Muscle layer of duodenum (tissue), 2 donors: ENCODE results near the gene GDI1.

ENCODE experiments used
- H3K27ac ChIP-seq: one replicate; pipeline ENCODE4 v1.7.0; 2013; ENCODE audit warnings: mild to moderate bottlenecking, low read length
- H3K27me3 ChIP-seq: one replicate; pipeline ENCODE4 v1.7.0; 2013; ENCODE audit warnings: low read depth, mild to moderate bottlenecking, control low read depth, low read length
- H3K36me3 ChIP-seq, 2 donors: one replicate each; pipeline ENCODE4 v1.7.0; 2013; ENCODE audit warnings: low read length in 2 of 2, control low read depth in 1 of 2, mild to moderate bottlenecking in 1 of 2; ENCODE audit not compliant: insufficient read depth in 2 of 2, control insufficient read depth in 1 of 2
- H3K4me1 ChIP-seq, 2 donors: one replicate each; pipeline ENCODE4 v1.7.0; 2013; ENCODE audit warnings: low read length in 2 of 2, mild to moderate bottlenecking in 2 of 2, control low read depth in 1 of 2, moderate library complexity in 1 of 2; ENCODE audit not compliant: insufficient read depth in 2 of 2, control insufficient read depth in 1 of 2
- H3K4me3 ChIP-seq, 2 donors: one replicate each; pipeline ENCODE4 v1.7.0; 2013; ENCODE audit warnings: low read length in 2 of 2, low read depth in 1 of 2, mild to moderate bottlenecking in 1 of 2
- H3K9me3 ChIP-seq, 2 donors: one replicate each; pipeline ENCODE4 v1.7.0; 2013; ENCODE audit warnings: low read length in 2 of 2, control low read depth in 1 of 2, mild to moderate bottlenecking in 1 of 2; ENCODE audit not compliant: control insufficient read depth in 1 of 2
- donor health status: healthy.

The GDI1 gene

GRCh38 chrX:154486396-154487207 is 49.6 kb downstream of the GDI1 start, which contains the start of gene UBL4A:
UBL4A (minus strand) TSS chrX:154486615; CDS start chrX:154486584, 31 bp downstream.
- H3K27ac ChIP-seq: no peak within 1 kb of the TSS
- H3K36me3 ChIP-seq: peaks cover 0 to 8% of the 10 kb centered on the region in 2 donors
- peaks cover 5 to 35% of the 10 kb centered on the region in 2 donors for H3K4me1 ChIP-seq
- H3K4me3 ChIP-seq: peak within 1 kb of the TSS; percentile 21 to 64
- H3K9me3 ChIP-seq: no peaks in the 10 kb centered on the region
- H3K27me3 ChIP-seq: no peaks in the 10 kb centered on the region

- Histone ChIP-seq H3K4me3 (no peak overlapping the region), H3K36me3 (peaks cover 0 to 8% of the 10 kb centered on the region in 2 donors), H3K4me1 (peaks cover 5 to 35% of the 10 kb centered on the region in 2 donors), H3K9me3 (no peaks in the 10 kb centered on the region), H3K27ac (no peak overlapping the region), H3K27me3 (no peaks in the 10 kb centered on the region)
Observed at GRCh38 chrX:154487518-154488290, 50.8 kb downstream of the GDI1 start.

GRCh38 chrX:154488336-154489075 is 51.6 kb downstream of the GDI1 start:
- peaks cover 0 to 8% of the 10 kb centered on the region in 2 donors for H3K36me3 ChIP-seq
- peaks cover 5 to 35% of the 10 kb centered on the region in 2 donors for H3K4me1 ChIP-seq
- H3K27me3 ChIP-seq: no peaks in the 10 kb centered on the region
- no peaks in the 10 kb centered on the region for H3K9me3 ChIP-seq
- H3K4me3 ChIP-seq: no peak overlapping the region
- no peak overlapping the region for H3K27ac ChIP-seq

GRCh38 chrX:154489182-154489581 is 52.2 kb downstream of the GDI1 start:
- no peak overlapping the region for H3K27ac ChIP-seq
- H3K27me3 ChIP-seq: no peaks in the 10 kb centered on the region
- H3K9me3 ChIP-seq: no peaks in the 10 kb centered on the region
- H3K4me1 ChIP-seq: peaks cover 5 to 35% of the 10 kb centered on the region in 2 donors
- peaks cover 0 to 8% of the 10 kb centered on the region in 2 donors for H3K36me3 ChIP-seq
- H3K4me3 ChIP-seq: peak overlapping the region in 1 of 2 donors; percentile 52

GRCh38 chrX:154490021-154490413 is 53.1 kb downstream of the GDI1 start:
- H3K27ac ChIP-seq: peak overlapping the region; percentile 67
- H3K4me1 ChIP-seq: peaks cover 5 to 32% of the 10 kb centered on the region in 2 donors
- H3K36me3 ChIP-seq: peaks cover 0 to 8% of the 10 kb centered on the region in 2 donors
- no peaks in the 10 kb centered on the region for H3K9me3 ChIP-seq
- no peaks in the 10 kb centered on the region for H3K27me3 ChIP-seq
- H3K4me3 ChIP-seq: peak overlapping the region; percentile 52 to 53

GRCh38 chrX:154490414-154491083 is 53.6 kb downstream of the GDI1 start, which contains the start of gene SLC10A3:
SLC10A3 (minus strand) TSS chrX:154490629; CDS start chrX:154488940, 1,689 bp downstream.
- Histone ChIP-seq H3K4me1 (peaks cover 5 to 26% of the 10 kb centered on the region in 2 donors), H3K36me3 (peaks cover 0 to 8% of the 10 kb centered on the region in 2 donors), H3K27me3 (no peaks in the 10 kb centered on the region), H3K4me3 (peak within 1 kb of the TSS; percentile 53 to 61), H3K27ac (peak within 1 kb of the TSS; percentile 67), H3K9me3 (no peaks in the 10 kb centered on the region)
